Measurements from ENCODE around the gene IGSF3.

Gene IGSF3

GRCh38 chr1:116686175-116686574 lies 18.6 kb upstream of the IGSF3 start:
- DNase-seq: no peak

GRCh38 chr1:116684575-116684974 lies 17.0 kb upstream of the IGSF3 start:
- no peak for DNase-seq

GRCh38 chr1:116682641-116683221 lies 15.2 kb upstream of the IGSF3 start:
- DNase-seq: no peak

DNA sequence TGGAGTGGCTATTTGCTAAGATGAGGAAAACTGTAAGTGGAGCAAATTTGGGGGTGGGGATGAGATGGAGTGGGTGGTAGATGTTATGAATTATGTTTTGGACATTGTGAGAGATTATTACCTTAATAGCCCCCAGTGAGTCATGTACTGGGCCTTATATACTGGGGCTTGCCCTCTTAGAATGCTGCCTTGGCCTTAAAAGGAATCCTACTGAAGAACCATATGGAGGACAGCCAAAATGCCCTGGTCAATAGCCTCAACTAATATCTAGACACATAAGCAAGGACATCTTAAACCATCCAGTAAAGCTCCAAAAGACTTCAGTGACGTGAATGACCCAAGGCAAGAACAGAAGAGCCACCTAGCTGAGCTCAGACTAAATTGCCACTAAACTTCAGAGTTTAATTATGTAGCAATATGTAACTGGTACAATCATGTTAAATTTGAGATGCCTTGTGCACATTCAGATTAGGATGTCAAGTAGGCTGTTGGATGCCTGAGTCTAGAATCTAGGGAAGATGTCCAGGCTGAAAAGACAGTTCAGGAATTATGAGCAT lies 13.9 kb upstream of the IGSF3 start:
- no peak for DNase-seq

GRCh38 chr1:116680752-116681151 lies 13.2 kb upstream of the IGSF3 start:
- no peak for DNase-seq

GRCh38 chr1:116679828-116680628 lies 12.5 kb upstream of the IGSF3 start:
- no peak for DNase-seq

GRCh38 chr1:116679091-116679827 lies 11.7 kb upstream of the IGSF3 start:
- DNase-seq: no peak

DNA sequence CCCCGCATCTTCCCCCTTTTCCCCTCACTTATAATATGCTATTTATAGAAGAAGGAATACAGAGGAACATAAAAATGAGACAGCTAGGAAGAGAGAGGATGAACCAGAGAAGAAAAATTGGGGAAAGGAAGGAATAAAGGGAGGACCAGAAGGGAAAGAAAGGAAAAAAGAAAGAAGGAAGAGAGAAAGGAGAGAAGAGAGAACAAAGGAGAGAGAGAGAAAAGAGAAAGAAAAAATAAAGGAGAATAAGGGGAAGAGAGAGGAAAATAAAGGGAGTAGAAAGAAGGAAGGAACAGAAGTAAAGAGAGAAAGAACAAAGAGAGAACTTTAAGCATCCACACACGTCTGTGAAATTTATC lies 11.2 kb upstream of the IGSF3 start:
- no peak for DNase-seq

GRCh38 chr1:116677474-116678062 lies 10.0 kb upstream of the IGSF3 start:
- no peak for DNase-seq

DNA sequence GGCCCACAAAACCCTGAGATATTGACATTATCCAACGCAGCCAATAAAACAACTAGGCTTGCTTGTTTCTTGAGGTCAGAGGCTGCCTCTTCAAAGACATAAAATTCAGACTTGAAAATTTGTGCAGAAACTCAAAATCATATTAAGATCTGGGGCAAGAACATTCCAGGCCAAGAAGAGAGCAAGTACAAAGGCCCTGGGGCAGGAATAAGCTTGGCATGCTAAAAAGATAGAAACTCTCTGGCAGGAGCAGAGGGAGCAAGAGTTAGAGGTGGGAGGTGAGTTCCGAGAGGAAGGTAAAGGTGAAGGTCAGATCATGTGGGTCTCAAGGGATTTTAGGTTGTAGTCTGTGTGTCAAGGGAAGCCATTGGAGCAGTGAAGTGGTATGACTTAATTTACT lies 8.8 kb upstream of the IGSF3 start:
- no peak for DNase-seq

GRCh38 chr1:116674751-116675150 lies 7.2 kb upstream of the IGSF3 start:
- DNase-seq: no peak

DNA sequence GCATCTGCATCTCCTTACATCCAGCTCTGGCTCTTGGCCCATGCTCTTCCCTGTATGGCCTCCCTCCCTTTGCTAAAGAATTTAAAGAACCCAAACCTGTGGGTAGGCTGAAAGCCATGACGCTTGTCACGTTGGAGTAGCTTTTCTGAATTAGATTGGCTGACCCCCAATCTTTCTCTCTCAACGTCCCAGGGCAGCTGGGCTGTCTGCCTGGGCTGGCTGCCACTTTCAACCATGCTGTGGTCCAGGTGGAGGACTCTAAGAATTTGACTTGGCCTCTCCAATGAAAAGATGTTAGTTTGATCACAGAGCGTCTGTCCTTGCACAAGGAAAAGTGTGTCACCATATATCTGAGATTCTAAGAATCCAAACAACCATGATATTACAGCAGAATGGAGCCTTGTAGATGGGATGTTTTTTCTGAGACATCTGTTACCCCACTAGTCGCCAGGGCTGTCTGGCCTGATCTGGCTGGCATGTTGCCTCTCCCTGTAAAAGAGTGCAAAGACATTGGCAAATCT lies 6.5 kb upstream of the IGSF3 start:
- DNase-seq: no peak

GRCh38 chr1:116671912-116672311 lies 4.4 kb upstream of the IGSF3 start:
- DNase-seq: no peak

GRCh38 chr1:116671072-116671760 lies 3.7 kb upstream of the IGSF3 start:
- no peak for DNase-seq

- no peak for DNase-seq
Observed at GRCh38 chr1:116668277-116668676, 744 bp upstream of the IGSF3 start.

DNA sequence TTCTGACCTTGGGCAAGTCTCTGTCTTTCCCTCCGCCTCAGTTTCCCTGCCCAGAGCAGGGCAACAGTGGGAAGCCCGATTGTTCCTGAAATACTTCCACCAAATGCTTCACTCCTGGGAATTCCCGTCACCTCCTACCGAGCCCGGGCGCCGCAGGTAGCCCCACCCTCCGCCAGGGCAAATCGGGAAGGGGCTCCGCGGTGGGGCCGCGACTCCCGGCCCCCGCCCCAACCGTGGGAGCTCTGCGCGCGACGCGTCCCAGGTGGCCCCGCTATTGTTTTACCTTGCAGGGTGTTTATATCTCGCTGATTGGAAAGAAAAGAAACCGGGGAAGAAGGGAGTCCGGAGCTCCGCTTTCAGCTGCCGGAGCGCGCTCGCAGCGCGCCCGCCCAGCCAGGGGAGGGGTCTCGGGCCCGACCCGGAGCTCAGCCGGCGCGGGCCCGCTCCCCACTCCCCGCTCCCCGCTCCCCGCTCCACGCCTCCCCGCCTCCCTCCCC lies 407 bp downstream of the IGSF3 start:
- no peak for DNase-seq

DNA sequence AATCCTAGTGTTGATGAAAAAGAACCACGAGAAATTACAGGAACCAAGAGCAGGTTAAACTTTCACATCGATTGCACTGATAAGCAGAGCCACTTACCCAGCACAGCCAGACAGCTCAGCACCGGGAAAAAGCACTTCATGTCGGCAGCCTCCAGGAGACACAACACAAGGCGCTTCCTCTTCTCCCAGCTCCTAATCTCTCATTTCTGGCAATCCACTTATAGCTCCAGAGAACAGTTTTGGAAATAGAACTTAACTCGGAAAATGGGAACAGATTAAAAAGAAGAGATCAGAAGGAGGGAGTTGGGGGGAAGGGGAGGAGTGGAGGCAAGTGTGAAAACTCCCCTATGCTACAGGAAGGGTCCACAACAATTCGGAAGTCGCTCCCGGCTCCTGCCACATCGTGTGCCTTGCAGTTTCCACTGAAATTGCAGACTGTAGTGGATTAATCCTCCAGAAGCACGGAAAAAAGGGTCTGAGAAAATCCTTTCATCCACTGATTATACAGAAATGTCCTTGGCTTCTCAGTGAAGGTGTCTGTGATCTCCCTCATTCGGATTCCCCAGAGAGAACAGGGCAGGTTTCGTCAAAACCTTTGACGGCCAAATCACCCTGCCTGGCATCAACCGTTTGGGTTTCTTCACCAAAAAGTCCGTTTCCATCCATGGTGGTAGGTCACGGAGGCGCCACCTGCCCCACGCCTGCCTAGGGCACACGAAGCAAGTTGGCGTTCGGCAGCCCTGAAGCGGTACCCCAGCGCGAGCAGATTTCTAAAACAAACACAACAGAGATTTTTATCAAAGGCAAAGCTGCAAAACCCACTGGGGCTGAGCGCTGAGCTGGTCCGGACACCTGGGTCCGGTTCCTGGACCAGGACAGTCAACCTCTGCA lies 1.1 kb downstream of the IGSF3 start:
- DNase-seq: peak; percentile 11

- no peak for DNase-seq
Observed at GRCh38 chr1:116664978-116665371, 2.6 kb downstream of the IGSF3 start.

- DNase-seq: no peak
Observed at GRCh38 chr1:116664366-116664977, 3.1 kb downstream of the IGSF3 start.

GRCh38 chr1:116663821-116664220 lies 3.7 kb downstream of the IGSF3 start:
- no peak for DNase-seq

- no peak for DNase-seq
Observed at GRCh38 chr1:116661633-116662032, 5.9 kb downstream of the IGSF3 start.
